Measurements from ENCODE around the gene CBR1. TPM values are rescaled to one million over a fixed set of nuclear protein-coding genes. Genes with fewer than 3 reads are reported as not detected.

CBR1 gene
- polyA plus RNA-seq, 1 donor from 2014 or later: 9.2 TPM

DNA sequence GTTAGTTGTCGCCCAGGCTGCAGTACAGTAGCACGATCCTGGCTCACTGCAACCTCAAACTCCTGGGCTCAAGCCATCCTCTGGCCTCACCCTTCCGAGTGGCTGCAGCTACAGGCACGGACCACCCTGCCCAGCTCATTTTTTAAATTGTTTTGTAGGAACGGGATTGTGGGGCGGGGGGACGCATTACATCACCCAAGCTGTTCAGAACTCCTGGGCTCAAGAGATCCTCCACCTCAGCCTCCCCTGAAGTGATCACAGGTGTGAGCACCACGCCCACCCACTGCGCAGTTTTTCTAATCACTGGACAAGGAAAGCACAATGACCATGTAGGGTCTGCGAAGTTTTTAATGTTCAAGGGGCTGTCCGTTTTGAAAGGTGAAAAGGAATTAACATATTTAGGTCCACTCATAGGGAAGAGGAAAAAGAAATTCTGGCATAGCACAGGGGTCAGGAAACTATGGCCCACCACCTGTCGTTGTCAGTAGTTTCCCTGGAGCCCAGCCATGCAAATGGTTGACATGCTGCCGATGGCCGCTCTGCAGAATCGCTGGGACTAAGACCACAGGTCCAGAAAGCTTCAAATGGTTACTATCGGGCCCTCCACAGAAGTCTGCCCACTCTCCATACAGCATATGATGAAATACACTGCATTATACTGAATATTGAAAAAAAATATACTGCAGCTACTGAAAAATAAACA, 35.5 kb upstream of the CBR1 start:
- no peaks in the 10 kb centered on the region for H3K9me3 ChIP-seq (ENCODE audit: low read length)
- no peaks in the 10 kb centered on the region for H4K20me1 ChIP-seq (ENCODE audit: insufficient read depth)
- no peaks in the 10 kb centered on the region for H3K79me2 ChIP-seq (replicated peaks; ENCODE audit: insufficient read depth, low read length)
- no peak overlapping the region for H2AFZ ChIP-seq (ENCODE audit: low read depth, low read length)
- no peak overlapping the region for H3K27ac ChIP-seq (ENCODE audit: low read length)
- no peaks in the 10 kb centered on the region for H3K27me3 ChIP-seq (ENCODE audit: insufficient read depth, low read depth, low read length)
- no peak overlapping the region for H3K4me2 ChIP-seq (ENCODE audit: low read length)
- H3F3A ChIP-seq (ENCODE audit: insufficient read depth, low read length, poor library complexity, severe bottlenecking): no peaks in the 10 kb centered on the region
- H3K9ac ChIP-seq (ENCODE audit: low read length): no peak overlapping the region
- no peaks in the 10 kb centered on the region for H3K9me2 ChIP-seq (ENCODE audit: insufficient read depth, low read length)
- H3K36me3 ChIP-seq (ENCODE audit: insufficient read depth, low read length): no peaks in the 10 kb centered on the region
- no peak overlapping the region for H3K4me3 ChIP-seq (ENCODE audit: low read length)
- TF ChIP-seq RAD21 (conservative IDR thresholded peaks at IDR 0.05) (no peak), POLR2AphosphoS5 (IDR thresholded peaks at IDR 0.05) (no peak), TAF1 (IDR thresholded peaks at IDR 0.05; ENCODE audit: low read depth) (no peak), SMC3 (conservative IDR thresholded peaks at IDR 0.05; ENCODE audit: poor library complexity) (no peak), EP300 (conservative IDR thresholded peaks at IDR 0.05; ENCODE audit: poor library complexity, severe bottlenecking) (no peak), EZH2 (IDR thresholded peaks at IDR 0.05; ENCODE audit: borderline replicate concordance, insufficient read depth, low read length, poor library complexity, severe bottlenecking) (no peak)
- TF ChIP-seq, protein P1, sequence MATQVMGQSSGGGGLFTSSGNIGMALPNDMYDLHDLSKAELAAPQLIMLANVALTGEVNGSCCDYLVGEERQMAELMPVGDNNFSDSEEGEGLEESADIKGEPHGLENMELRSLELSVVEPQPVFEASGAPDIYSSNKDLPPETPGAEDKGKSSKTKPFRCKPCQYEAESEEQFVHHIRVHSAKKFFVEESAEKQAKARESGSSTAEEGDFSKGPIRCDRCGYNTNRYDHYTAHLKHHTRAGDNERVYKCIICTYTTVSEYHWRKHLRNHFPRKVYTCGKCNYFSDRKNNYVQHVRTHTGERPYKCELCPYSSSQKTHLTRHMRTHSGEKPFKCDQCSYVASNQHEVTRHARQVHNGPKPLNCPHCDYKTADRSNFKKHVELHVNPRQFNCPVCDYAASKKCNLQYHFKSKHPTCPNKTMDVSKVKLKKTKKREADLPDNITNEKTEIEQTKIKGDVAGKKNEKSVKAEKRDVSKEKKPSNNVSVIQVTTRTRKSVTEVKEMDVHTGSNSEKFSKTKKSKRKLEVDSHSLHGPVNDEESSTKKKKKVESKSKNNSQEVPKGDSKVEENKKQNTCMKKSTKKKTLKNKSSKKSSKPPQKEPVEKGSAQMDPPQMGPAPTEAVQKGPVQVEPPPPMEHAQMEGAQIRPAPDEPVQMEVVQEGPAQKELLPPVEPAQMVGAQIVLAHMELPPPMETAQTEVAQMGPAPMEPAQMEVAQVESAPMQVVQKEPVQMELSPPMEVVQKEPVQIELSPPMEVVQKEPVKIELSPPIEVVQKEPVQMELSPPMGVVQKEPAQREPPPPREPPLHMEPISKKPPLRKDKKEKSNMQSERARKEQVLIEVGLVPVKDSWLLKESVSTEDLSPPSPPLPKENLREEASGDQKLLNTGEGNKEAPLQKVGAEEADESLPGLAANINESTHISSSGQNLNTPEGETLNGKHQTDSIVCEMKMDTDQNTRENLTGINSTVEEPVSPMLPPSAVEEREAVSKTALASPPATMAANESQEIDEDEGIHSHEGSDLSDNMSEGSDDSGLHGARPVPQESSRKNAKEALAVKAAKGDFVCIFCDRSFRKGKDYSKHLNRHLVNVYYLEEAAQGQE (IDR thresholded peaks at IDR 0.05; ENCODE audit: borderline replicate concordance): no peak

- TF ChIP-seq POLR2AphosphoS5 (IDR thresholded peaks at IDR 0.05): no peak
- no peak for TF ChIP-seq EP300 (conservative IDR thresholded peaks at IDR 0.05; ENCODE audit: poor library complexity, severe bottlenecking)
- no peak for TF ChIP-seq SMC3 (conservative IDR thresholded peaks at IDR 0.05; ENCODE audit: poor library complexity)
- no peak for TF ChIP-seq TAF1 (IDR thresholded peaks at IDR 0.05; ENCODE audit: low read depth)
- TF ChIP-seq, protein P1 (IDR thresholded peaks at IDR 0.05; ENCODE audit: borderline replicate concordance): no peak
- no peak for TF ChIP-seq CTCF (IDR thresholded peaks at IDR 0.05; ENCODE audit: poor library complexity, severe bottlenecking)
- no peak for TF ChIP-seq EZH2 (IDR thresholded peaks at IDR 0.05; ENCODE audit: borderline replicate concordance, insufficient read depth, low read length, poor library complexity, severe bottlenecking)
- TF ChIP-seq MXI1 (conservative IDR thresholded peaks at IDR 0.05; ENCODE audit: poor library complexity, severe bottlenecking): no peak
- TF ChIP-seq RAD21 (conservative IDR thresholded peaks at IDR 0.05): no peak
- no peaks in the 10 kb centered on the region for H3K27me3 ChIP-seq (ENCODE audit: insufficient read depth, low read depth, low read length)
- H3K9me3 ChIP-seq (ENCODE audit: low read length): no peaks in the 10 kb centered on the region
- H3F3A ChIP-seq (ENCODE audit: insufficient read depth, low read length, poor library complexity, severe bottlenecking): no peaks in the 10 kb centered on the region
- no peak overlapping the region for H3K27ac ChIP-seq (ENCODE audit: low read length)
- H3K9me2 ChIP-seq (ENCODE audit: insufficient read depth, low read length): no peaks in the 10 kb centered on the region
- H3K9ac ChIP-seq (ENCODE audit: low read length): no peak overlapping the region
- H3K79me2 ChIP-seq (replicated peaks; ENCODE audit: insufficient read depth, low read length): no peaks in the 10 kb centered on the region
- no peaks in the 10 kb centered on the region for H4K20me1 ChIP-seq (ENCODE audit: insufficient read depth)
- H2AFZ ChIP-seq (ENCODE audit: low read depth, low read length): no peak overlapping the region
- H3K4me2 ChIP-seq (ENCODE audit: low read length): no peak overlapping the region
- no peaks in the 10 kb centered on the region for H3K36me3 ChIP-seq (ENCODE audit: insufficient read depth, low read length)
- H3K4me3 ChIP-seq (ENCODE audit: low read length): no peak overlapping the region
Measured at GRCh38 chr21:36035381-36035791, 34.4 kb upstream of the CBR1 start.
